ENCODE results near the gene CHAC1.

DNA sequence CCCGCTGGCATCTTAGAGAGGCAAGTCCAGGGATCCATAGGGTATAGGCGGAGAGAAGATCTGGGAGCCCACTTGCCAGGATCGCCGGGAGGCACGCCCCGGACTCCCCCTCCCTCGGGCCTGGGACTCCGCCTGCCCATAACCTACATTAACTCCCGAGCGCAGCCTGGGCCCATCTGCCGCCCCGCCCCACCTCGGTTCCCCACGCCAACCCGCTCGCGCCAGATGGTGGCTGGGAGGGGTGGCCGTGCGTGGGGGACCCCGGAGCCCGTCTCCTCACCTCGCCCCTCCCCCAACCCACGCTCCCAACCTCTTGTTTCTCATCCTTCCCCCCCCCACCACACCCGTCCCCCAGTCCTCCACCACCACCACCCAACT, 25.8 kb upstream of the CHAC1 start:
- TF ChIP-seq, protein P1, sequence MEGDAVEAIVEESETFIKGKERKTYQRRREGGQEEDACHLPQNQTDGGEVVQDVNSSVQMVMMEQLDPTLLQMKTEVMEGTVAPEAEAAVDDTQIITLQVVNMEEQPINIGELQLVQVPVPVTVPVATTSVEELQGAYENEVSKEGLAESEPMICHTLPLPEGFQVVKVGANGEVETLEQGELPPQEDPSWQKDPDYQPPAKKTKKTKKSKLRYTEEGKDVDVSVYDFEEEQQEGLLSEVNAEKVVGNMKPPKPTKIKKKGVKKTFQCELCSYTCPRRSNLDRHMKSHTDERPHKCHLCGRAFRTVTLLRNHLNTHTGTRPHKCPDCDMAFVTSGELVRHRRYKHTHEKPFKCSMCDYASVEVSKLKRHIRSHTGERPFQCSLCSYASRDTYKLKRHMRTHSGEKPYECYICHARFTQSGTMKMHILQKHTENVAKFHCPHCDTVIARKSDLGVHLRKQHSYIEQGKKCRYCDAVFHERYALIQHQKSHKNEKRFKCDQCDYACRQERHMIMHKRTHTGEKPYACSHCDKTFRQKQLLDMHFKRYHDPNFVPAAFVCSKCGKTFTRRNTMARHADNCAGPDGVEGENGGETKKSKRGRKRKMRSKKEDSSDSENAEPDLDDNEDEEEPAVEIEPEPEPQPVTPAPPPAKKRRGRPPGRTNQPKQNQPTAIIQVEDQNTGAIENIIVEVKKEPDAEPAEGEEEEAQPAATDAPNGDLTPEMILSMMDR (IDR thresholded peaks at IDR 0.05) = no peak
- no peak for TF ChIP-seq POLR2A (IDR thresholded peaks at IDR 0.05)

All from right lobe of liver (tissue), 4 donors.